Hepatocyte (in vitro differentiated cells): ENCODE results near the gene CATSPERE.

ENCODE experiments used
- EZH2 ChIP-seq: fragments of 200-600 bp; sonication (generic); IDR thresholded peaks from 2 replicates; pipeline ENCODE4 v1.6.1; 2016; ENCODE audit warnings: antibody characterized with exemption, mild to moderate bottlenecking, borderline replicate concordance
- TF ChIP-seq, protein P1 (sequence below): fragments of 200-600 bp; sonication (generic); IDR thresholded peaks from 2 replicates; pipeline ENCODE4 v1.5.1; 2016; ENCODE audit warnings: antibody characterized with exemption, mild to moderate bottlenecking; ENCODE audit not compliant: poor library complexity

DNA sequence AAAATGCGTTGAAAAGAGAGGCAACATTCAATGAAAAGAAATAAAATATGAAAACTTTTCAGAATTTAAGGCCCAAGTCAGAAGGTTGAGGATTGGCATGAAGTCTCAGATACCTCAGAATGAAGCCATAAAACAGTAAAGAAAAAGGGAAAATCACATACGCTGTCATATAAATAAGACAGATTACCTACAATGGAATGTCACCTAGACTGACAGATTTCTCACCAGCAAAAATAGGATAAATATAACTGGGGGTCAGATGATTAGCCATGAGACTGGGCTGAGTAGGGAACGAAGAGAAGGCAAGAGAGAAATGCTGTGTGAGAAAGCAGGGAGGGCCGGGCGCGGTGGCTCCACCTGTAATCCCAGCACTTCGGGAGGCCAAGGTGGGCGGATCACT is 140.3 kb downstream of the CATSPERE start:
- no peak for TF ChIP-seq EZH2
- TF ChIP-seq, protein P1, sequence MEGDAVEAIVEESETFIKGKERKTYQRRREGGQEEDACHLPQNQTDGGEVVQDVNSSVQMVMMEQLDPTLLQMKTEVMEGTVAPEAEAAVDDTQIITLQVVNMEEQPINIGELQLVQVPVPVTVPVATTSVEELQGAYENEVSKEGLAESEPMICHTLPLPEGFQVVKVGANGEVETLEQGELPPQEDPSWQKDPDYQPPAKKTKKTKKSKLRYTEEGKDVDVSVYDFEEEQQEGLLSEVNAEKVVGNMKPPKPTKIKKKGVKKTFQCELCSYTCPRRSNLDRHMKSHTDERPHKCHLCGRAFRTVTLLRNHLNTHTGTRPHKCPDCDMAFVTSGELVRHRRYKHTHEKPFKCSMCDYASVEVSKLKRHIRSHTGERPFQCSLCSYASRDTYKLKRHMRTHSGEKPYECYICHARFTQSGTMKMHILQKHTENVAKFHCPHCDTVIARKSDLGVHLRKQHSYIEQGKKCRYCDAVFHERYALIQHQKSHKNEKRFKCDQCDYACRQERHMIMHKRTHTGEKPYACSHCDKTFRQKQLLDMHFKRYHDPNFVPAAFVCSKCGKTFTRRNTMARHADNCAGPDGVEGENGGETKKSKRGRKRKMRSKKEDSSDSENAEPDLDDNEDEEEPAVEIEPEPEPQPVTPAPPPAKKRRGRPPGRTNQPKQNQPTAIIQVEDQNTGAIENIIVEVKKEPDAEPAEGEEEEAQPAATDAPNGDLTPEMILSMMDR: no peak
